Bronchial epithelial cell (primary cell): ENCODE data around the gene RGMA. TPM values are rescaled to one million over a fixed set of nuclear protein-coding genes. Genes with fewer than 3 reads are reported as not detected.

Experiments used
- DNase-seq: peaks from one replicate; pipeline ENCODE4 v3.0.0-alpha.2; 2010; ENCODE audit warnings: low read depth
- FAIRE-seq: peaks from 2 replicates; lab custom pipeline; 2011; peaks lifted over from hg19 to GRCh38; lab: Jason Lieb, UNC
- H3K27me3 ChIP-seq: 2 replicates; pipeline ENCODE4 v1.5.1; 2011; ENCODE audit warnings: low read length; ENCODE audit not compliant: control insufficient read depth, insufficient read depth
- H3K36me3 ChIP-seq: 2 replicates; pipeline ENCODE4 v1.5.1; 2011; ENCODE audit warnings: low read length; ENCODE audit not compliant: control insufficient read depth, insufficient read depth
- H3K4me3 ChIP-seq: 2 replicates; pipeline ENCODE4 v1.5.1; 2011; ENCODE audit warnings: mild to moderate bottlenecking, low read depth, low read length, control low read depth
- total RNA-seq: library from RNA; depleted of rRNA; stranded (reverse); fragments of >200 nt; gene quantifications from 2 replicates; pipeline ENCODE4 v1.2.1, GENCODE V29; 2014
- TF ChIP-seq, protein P1 (sequence below): IDR thresholded peaks from 2 replicates; pipeline ENCODE4 v1.5.1; 2011; ENCODE audit warnings: mild to moderate bottlenecking, moderate library complexity, low read length, control low read depth, inconsistent platforms; ENCODE audit not compliant: insufficient read depth, severe bottlenecking

The RGMA gene
- total RNA-seq, 1 donor from 2014 or later: 0.53 TPM

DNA sequence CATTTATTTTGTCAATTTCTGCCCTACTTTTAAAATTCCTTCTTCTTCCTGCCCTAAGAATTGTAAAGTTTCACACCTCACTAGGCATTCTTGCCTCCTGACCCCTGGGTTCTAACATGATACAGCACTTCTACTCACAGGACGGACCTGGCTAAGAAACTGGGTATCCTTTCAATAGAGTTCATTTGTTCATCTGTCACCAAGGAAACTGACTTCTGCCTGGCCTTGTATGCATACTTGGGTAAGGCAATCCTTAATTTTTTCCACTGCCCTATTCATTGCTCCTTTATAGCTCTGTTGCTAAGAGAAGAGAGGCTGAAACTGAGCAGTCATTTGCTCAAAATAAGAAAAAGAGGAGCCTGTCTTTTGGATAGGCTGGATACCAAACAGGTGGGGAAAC is 3.3 kb downstream of the RGMA start:
- H3K36me3 ChIP-seq: no peaks in the 10 kb centered on the region
- TF ChIP-seq, protein P1, sequence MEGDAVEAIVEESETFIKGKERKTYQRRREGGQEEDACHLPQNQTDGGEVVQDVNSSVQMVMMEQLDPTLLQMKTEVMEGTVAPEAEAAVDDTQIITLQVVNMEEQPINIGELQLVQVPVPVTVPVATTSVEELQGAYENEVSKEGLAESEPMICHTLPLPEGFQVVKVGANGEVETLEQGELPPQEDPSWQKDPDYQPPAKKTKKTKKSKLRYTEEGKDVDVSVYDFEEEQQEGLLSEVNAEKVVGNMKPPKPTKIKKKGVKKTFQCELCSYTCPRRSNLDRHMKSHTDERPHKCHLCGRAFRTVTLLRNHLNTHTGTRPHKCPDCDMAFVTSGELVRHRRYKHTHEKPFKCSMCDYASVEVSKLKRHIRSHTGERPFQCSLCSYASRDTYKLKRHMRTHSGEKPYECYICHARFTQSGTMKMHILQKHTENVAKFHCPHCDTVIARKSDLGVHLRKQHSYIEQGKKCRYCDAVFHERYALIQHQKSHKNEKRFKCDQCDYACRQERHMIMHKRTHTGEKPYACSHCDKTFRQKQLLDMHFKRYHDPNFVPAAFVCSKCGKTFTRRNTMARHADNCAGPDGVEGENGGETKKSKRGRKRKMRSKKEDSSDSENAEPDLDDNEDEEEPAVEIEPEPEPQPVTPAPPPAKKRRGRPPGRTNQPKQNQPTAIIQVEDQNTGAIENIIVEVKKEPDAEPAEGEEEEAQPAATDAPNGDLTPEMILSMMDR: no peak
- peaks cover 19% of the 10 kb centered on the region for H3K27me3 ChIP-seq
- H3K4me3 ChIP-seq: no peak overlapping the region
- FAIRE-seq (no peak), DNase-seq (no peak)

- Histone ChIP-seq H3K27me3 (peaks cover 7% of the 10 kb centered on the region), H3K4me3 (no peak overlapping the region), H3K36me3 (no peaks in the 10 kb centered on the region)
- TF ChIP-seq, protein P1: no peak
- FAIRE-seq (no peak), DNase-seq (no peak)
Measured at GRCh38 chr15:93082861-93083260, 6.2 kb downstream of the RGMA start.

GRCh38 chr15:93081399-93081798 is 7.6 kb downstream of the RGMA start:
- Histone ChIP-seq H3K27me3 (peaks cover 5% of the 10 kb centered on the region), H3K36me3 (no peaks in the 10 kb centered on the region), H3K4me3 (no peak overlapping the region)
- FAIRE-seq (no peak), DNase-seq (no peak)
- TF ChIP-seq, protein P1: no peak

DNA sequence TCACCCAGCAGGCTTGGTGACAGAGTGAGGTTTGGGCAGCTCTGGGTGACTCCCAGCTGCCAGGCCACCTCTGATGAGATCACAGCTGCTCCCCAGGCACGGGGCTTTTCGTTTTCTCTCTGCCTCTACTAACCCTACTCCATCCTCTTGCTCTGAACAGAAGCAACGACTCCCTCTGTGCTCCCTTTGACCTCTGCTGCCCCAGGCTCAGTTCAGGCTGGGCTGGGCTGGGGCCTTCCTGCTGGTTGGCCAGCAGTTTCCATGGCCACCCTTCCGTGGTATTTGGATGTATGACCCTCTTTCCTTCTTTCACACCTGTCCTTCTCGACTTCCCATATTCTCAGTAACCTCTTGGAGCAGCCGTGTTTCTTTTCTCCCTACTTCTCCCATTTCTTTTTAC is 8.6 kb downstream of the RGMA start:
- H3K27me3 ChIP-seq: no peaks in the 10 kb centered on the region
- no peak for FAIRE-seq
- TF ChIP-seq, protein P1: no peak
- H3K36me3 ChIP-seq: no peaks in the 10 kb centered on the region
- DNase-seq: no peak
- H3K4me3 ChIP-seq: no peak overlapping the region

- DNase-seq (no peak), FAIRE-seq (no peak)
- TF ChIP-seq, protein P1: no peak
- H3K36me3 ChIP-seq: no peaks in the 10 kb centered on the region
- H3K4me3 ChIP-seq: no peak overlapping the region
- peaks cover 7% of the 10 kb centered on the region for H3K27me3 ChIP-seq
Measured at GRCh38 chr15:93076875-93077274, 12.1 kb downstream of the RGMA start.

DNA sequence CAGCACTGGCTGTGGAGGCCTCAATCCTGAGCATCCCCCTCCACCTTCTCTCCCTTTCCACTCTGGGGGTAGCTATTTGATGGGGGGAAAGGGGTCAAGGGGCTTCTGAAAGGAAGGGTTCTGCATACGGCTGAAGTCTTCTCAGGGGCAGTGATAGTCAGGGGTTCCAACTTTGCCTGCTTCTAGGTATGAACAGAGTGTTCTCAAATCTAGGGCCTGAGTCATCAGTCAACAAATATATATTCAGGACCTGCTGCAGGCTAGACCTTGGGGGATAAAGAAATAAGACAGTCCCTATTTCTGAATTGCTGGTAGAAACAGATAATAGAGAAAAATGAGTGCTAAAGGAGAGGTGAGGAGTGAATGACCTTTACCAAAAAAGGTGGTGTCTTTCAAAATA is 12.8 kb downstream of the RGMA start:
- FAIRE-seq: no peak
- Histone ChIP-seq H3K27me3 (peaks cover 9% of the 10 kb centered on the region), H3K36me3 (no peaks in the 10 kb centered on the region), H3K4me3 (no peak overlapping the region)
- DNase-seq: no peak
- TF ChIP-seq, protein P1: no peak
